H1 (cell line): ENCODE data around the gene TMEM135. TPM values are rescaled to one million over a fixed set of nuclear protein-coding genes. Genes with fewer than 3 reads are reported as not detected.

Experiments used
- BACH1 ChIP-seq: IDR thresholded peaks from 2 replicates; pipeline ENCODE4 v1.6.1; 2012; ENCODE audit warnings: low read length, improper control_type of control experiment
- KDM1A ChIP-seq: fragments of 200-600, 300-600 bp; sonication (generic); IDR thresholded peaks from 2 replicates; pipeline ENCODE4 v1.7.1; 2016; ENCODE audit warnings: mild to moderate bottlenecking, low read length, borderline replicate concordance
- KDM4A ChIP-seq: IDR thresholded peaks from one replicate; pipeline ENCODE4 v1.7.1; 2012; ENCODE audit warnings: low read depth, mild to moderate bottlenecking, moderate library complexity, low read length, inconsistent platforms; ENCODE audit not compliant: severe bottlenecking
- MAFK ChIP-seq: IDR thresholded peaks from 2 replicates; pipeline ENCODE4 v1.6.1; 2012; ENCODE audit warnings: low read depth, mild to moderate bottlenecking, improper control_type of control experiment, low read length
- RFX5 ChIP-seq: IDR thresholded peaks from 2 replicates; pipeline ENCODE4 v1.6.1; 2011; ENCODE audit warnings: low read depth, low read length, improper control_type of control experiment, borderline replicate concordance
- SP1 ChIP-seq: IDR thresholded peaks from 2 replicates; pipeline ENCODE4 v1.6.1; 2011; ENCODE audit warnings: low read depth, low read length
- polyA plus RNA-seq, 7 experiments: library from polyadenylated mRNA; depleted of rRNA in 3 of 7; stranded (reverse) in 5 of 7; unstranded in 2 of 7; fragments of >200 nt in 5 of 7; fragments of 200-250 nt in 2 of 7; gene quantifications; 1 replicate in 5 of 7; 2 replicates in 1 of 7; 4 replicates in 1 of 7; pipeline versions ENCODE4 v1.2.1 to v1.2.3, GENCODE V29; 2011 to 2013; ENCODE audit warnings: missing spikeins in 2 of 7, mixed read lengths in 2 of 7
- total RNA-seq: library from RNA; stranded (reverse); fragmentation: NEBNext Ultra II Directional; extraction: Animal tissue kit (Norgen Biotek cat#: 25700); gene quantifications from 2 replicates; pipeline ENCODE4 v1.2.1, GENCODE V29; 2021

The TMEM135 gene
- total and polyA plus RNA-seq, 2 of the 8 experiments (the other 6 are each of a cell fraction or from before 2014, with no cell fraction given) = 9.3 to 31.3 TPM

DNA sequence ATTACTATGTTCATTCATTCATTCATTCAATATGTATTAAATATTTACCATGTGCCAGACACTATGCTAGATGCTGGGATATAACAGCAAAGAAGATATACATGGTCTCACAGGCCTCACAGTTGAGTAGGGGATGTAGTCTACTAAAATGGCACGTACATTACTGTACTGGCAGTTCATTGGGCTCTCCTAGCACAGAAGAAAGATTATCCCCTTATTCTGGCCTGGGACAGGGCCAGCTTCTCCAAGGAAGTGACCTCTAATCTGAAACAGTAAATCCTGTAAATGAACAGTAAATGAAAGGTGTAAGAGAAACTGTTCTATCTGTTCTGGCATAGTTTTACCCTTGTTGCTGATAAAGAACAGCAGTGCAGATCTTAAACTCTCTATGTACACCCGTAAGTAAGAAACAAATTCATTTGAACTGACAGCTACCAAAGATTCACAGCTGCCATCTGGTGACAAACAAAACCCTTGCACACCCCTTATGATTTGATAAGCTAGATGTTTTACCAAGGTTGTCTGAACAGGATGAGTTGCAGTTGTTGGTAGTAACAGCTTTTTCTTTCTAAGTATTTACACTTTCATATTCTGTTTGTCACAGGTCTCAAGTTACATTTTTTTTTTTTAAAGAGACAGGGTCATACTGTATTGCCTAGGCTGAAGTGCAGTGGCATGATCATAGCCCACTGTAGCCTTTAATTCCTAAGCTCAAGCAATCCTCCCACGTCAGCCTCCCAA, 263.1 kb downstream of the TMEM135 start (continued):
- TF ChIP-seq SP1 (no peak), RFX5 (no peak), BACH1 (no peak), MAFK (no peak), KDM1A (no peak), KDM4A (no peak)
